ENCODE measurements around the gene NUMB. TPM values are rescaled to one million over a fixed set of nuclear protein-coding genes. Genes with fewer than 3 reads are reported as not detected.

The NUMB gene
- total RNA-seq, 1 experiment from 2014 or later, result 46.5 TPM

- DNase-seq, result no peak
- Histone ChIP-seq H3K23me2 (ENCODE audit: insufficient read length, low read depth, low read length, poor library complexity, severe bottlenecking) (peaks cover 16% of the 10 kb centered on the region), H2BK5ac (ENCODE audit: insufficient read length, low read length) (no peak overlapping the region), H4K8ac (replicated peaks; ENCODE audit: insufficient read length, low read depth, low read length) (no peak overlapping the region), H3K4ac (ENCODE audit: low read depth, low read length) (no peak overlapping the region), H3K14ac (ENCODE audit: insufficient read depth, low read length) (no peak overlapping the region), H3K23ac (ENCODE audit: insufficient read length, low read depth, low read length) (no peak overlapping the region), H2BK20ac (ENCODE audit: low read depth, low read length, poor library complexity, severe bottlenecking) (no peak overlapping the region), H4K91ac (ENCODE audit: insufficient read length, low read depth, low read length) (no peak overlapping the region), H2AFZ (ENCODE audit: low read length) (no peak overlapping the region), H3K27me3 (ENCODE audit: insufficient read depth, low read length) (peaks cover 16% of the 10 kb centered on the region), H3K9me3 (ENCODE audit: control insufficient read depth, low read depth, low read length) (no peaks in the 10 kb centered on the region), H2BK12ac (ENCODE audit: insufficient read length, low read depth, low read length) (no peak overlapping the region), H2BK120ac (ENCODE audit: low read depth, low read length, poor library complexity, severe bottlenecking) (no peak overlapping the region), H4K5ac (ENCODE audit: insufficient read length, low read depth, low read length) (no peak overlapping the region), H3K4me2 (ENCODE audit: insufficient read depth, insufficient read length, low read length) (no peak overlapping the region), H3K56ac (ENCODE audit: insufficient read length, low read depth, low read length) (no peak overlapping the region), H2BK15ac (ENCODE audit: low read depth, low read length) (no peak overlapping the region), H3K79me2 (ENCODE audit: insufficient read depth, low read length) (no peaks in the 10 kb centered on the region), H2AK5ac (ENCODE audit: insufficient read length, low read length) (no peak overlapping the region), H3K27ac (ENCODE audit: insufficient read length, low read depth, low read length) (no peak overlapping the region), H3K9ac (ENCODE audit: extremely low read depth, insufficient read length, low read length) (no peak overlapping the region), H3K4me1 (ENCODE audit: insufficient read depth, low read length) (peaks cover 7% of the 10 kb centered on the region; the same call in 1 of the 2 replicates), H4K20me1 (ENCODE audit: control insufficient read depth, insufficient read depth, insufficient read length) (no peaks in the 10 kb centered on the region), H3K79me1 (ENCODE audit: insufficient read depth, low read depth, low read length, poor library complexity, severe bottlenecking) (no peaks in the 10 kb centered on the region), H3T11ph (ENCODE audit: low read length) (no peak overlapping the region), H3K18ac (ENCODE audit: insufficient read length, low read depth, low read length) (no peak overlapping the region)
- Mint-ChIP-seq H3K4me3 (no peak overlapping the region), H3K27me3 (ENCODE audit: low read depth) (peaks cover 45% of the 10 kb centered on the region), H3K36me3 (ENCODE audit: insufficient read depth in 1 of 3, low read depth in 3 of 3) (peaks cover 0 to 2% (median 0%) of the 10 kb centered on the region in 3 experiments; a peak in 1 of 7 replicates), H3K27ac (no peak overlapping the region), H3K9me3 (no peaks in the 10 kb centered on the region; a peak in 1 of 5 replicates), H3K4me1 (peaks cover 56 to 62% of the 10 kb centered on the region in 2 experiments)
- no CpG with 5 or more reads among the region's 5 CpGs for WGBS (ENCODE audit: extremely low coverage, insufficient read length, low lambda C conversion rate)
- no peak for TF ChIP-seq CTCF (conservative IDR thresholded peaks at IDR 0.05)
Observed at GRCh38 chr14:73234029-73234428, 224.3 kb downstream of the NUMB start.
